ENCODE results near the gene CEND1.

DNA sequence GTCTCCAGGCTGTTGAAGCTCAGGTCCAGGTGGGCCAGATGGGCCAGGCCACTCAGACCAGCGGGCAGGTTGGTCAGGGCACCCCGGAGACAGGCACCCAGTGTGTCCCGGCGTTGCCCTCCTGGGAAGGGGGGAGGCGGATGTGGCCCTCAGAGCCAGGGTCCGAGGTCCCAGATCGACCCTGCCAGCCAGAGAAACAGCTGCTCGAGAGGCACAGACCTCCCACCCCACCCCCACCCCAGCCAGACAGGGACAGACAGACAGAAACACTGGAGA lies 13.5 kb upstream of the CEND1 start:
- TF ChIP-seq, protein P1, sequence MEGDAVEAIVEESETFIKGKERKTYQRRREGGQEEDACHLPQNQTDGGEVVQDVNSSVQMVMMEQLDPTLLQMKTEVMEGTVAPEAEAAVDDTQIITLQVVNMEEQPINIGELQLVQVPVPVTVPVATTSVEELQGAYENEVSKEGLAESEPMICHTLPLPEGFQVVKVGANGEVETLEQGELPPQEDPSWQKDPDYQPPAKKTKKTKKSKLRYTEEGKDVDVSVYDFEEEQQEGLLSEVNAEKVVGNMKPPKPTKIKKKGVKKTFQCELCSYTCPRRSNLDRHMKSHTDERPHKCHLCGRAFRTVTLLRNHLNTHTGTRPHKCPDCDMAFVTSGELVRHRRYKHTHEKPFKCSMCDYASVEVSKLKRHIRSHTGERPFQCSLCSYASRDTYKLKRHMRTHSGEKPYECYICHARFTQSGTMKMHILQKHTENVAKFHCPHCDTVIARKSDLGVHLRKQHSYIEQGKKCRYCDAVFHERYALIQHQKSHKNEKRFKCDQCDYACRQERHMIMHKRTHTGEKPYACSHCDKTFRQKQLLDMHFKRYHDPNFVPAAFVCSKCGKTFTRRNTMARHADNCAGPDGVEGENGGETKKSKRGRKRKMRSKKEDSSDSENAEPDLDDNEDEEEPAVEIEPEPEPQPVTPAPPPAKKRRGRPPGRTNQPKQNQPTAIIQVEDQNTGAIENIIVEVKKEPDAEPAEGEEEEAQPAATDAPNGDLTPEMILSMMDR (optimal IDR thresholded peaks at IDR 0.05 in 1 of 3, IDR thresholded peaks at IDR 0.05 in 1 of 3, conservative IDR thresholded peaks at IDR 0.05 in 1 of 3; ENCODE audit: extremely low read depth in 1 of 3, insufficient read depth in 2 of 3, low read length in 3 of 3) = no peak
- no peak for TF ChIP-seq EZH2 (IDR thresholded peaks at IDR 0.05; ENCODE audit: low read length)

All from keratinocyte (primary cell).